Dermis microvascular lymphatic vessel endothelial cell (primary cell): ENCODE data around the gene FBXO42. TPM values are rescaled to one million over a fixed set of nuclear protein-coding genes. Genes with fewer than 3 reads are reported as not detected.

Experiments
- DNase-seq, 2 donors: peaks; one replicate each; pipeline versions ENCODE4 v3.0.0 to v3.0.0-alpha.2; 2010; ENCODE audit warnings: low read depth in 2 of 2
- total RNA-seq: library from RNA; depleted of rRNA; stranded (reverse); fragments of >200 nt; gene quantifications from 2 replicates; pipeline ENCODE4 v1.2.1, GENCODE V29; 2014

FBXO42 gene
- total RNA-seq, result 5.9 and 10.1 TPM in 2 replicates

- peak; percentile 74 to 92 for DNase-seq
Observed at GRCh38 chr1:16351994-16352841, at the start of gene FBXO42. FBXO42 (minus strand) TSS chr1:16352480; CDS start chr1:16315418, 37,062 bp downstream.

- DNase-seq, result no peak
Observed at GRCh38 chr1:16398371-16398953, 46.2 kb upstream of the FBXO42 start.

DNA sequence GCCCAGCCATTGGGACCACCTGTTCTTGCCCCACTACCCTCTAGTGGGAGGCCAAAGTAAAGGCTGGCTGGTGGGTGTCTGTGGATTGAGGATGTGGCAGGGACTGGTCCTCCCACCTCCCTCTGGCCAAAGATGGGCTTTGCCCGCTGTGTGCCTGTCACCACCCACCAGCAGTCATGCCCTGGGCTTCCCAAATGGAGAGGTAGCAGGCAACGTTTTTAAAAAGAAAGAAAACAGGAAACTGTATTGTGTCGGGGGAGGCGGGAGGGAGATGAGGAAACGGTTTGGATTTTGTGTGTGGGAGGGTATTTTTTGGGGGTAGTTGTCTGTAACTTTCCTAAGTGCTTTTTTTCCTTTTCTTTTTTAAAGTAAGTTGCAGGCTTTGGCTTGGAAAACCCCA lies 44.8 kb upstream of the FBXO42 start:
- DNase-seq, result peak in 1 of 2 donors; percentile 18

DNA sequence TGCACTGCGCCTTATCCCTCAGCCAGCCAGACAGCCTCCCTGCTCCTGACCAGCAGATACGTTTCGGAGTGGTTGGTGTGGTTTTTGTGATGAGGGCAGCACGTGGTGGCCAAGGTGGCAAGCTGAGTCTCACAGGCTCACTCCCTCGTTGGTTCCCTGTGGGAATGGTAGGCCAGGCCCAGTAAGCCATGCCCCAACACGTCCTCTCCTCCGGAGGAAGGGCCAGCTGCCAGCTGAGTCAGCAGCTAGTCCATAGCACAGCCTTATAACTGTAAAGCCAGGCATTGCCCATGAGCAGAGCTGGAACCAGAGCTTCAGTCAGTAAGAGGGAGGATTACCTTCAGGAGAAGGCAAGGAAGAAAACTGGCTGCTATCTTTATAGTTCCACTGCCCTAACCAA lies 44.3 kb upstream of the FBXO42 start:
- DNase-seq, result peak in 1 of 2 donors; percentile 62

- no peak for DNase-seq
Observed at GRCh38 chr1:16394977-16395376, 42.7 kb upstream of the FBXO42 start.

DNA sequence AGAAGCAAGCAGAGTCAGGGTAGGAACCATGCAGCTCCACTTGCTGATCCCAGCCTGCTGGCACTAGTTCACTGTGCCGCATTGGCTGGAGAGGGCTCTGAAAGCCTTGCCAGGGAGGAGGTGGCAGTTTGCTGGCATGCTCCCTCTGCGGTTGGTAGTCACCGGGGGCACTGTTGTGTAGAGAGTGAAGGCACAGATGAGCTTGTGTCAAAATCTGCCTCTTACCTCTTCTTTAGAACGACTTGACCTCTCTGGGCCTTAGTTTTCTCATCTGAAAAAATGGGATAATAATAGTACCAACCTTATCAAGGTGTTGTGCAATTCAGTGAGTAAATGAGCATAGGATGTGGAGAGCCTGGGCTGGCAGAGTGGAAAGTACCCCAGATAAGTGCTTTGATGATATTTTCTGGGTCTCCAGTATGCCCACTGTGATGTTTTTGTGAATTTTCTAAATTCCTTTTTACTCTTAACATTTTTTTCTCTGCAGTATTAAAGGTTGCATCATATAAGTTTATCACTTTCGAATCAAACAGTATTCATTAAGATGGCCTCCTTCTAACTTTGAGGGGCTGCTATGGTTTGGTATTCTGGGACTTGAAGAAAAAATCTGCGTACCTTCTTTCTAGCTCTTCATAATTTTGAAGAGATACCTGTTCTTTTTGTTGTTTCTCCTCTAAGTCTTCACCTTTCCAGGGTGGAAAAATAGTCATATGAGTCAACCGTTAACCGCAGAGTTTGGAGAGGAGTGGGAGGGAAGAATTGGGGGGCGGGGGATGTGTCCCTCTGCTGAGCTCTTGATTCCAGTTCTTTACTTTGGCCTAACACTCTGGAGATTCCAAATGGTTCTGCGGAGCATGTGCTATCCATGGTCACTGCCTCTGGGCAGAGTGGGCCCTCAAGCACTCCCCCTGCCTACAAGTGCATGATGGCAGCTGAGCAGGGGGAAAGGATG lies 41.6 kb upstream of the FBXO42 start:
- no peak for DNase-seq

DNA sequence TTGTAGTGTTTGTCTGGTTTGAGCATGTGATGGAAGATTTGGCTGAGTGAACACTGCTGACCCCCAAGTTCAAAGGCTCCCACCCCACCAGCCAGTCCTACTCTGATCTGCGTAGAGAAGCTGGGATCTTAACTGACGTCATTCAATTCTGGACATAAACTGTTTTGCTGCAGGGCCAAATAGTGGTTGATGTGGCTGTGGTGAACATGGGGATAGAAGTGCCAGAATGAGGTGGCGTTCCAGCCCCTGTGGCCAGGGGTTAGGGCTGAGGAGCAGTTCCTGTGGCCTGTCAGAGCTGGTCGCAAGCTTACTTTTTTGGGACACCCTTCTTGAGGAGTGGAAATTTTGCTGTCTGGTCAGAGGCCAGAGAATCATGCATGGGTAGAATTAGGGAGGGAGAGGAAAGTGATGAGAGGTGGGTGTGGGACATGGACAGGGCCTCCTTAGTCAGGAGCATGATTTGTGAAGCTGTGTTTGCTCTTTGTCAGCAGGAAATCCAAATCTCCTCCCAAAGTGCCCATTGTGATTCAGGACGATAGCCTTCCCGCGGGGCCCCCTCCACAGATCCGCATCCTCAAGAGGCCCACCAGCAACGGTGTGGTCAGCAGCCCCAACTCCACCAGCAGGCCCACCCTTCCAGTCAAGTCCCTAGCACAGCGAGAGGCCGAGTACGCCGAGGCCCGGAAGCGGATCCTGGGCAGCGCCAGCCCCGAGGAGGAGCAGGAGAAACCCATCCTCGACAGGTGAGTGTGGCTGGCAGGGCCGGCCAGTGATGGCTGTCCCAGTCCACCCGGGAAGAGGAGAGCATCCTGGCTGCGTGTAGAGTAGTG lies 40.7 kb upstream of the FBXO42 start:
- no peak for DNase-seq

DNA sequence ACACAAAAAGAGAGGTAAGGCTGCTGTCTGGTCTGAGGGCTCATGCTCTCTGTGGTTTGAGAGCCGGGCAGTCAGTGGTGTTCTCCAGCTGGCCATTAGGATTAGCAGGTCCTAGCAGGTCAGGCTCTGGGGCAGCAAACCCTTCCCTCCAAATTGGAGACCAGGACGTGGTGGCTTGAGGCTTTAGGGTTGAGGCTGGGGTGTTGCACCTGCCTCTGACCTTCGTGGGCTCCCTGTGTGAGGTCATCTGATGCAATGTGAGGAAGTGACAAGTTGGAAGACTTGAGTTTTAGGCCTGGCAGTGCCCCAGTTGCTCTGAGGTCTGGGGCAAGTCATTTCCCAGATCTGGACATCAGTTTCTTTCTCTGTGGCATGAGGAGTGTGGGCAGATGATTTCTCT lies 39.1 kb upstream of the FBXO42 start:
- DNase-seq, result no peak

GRCh38 chr1:16387201-16388188 lies 35.2 kb upstream of the FBXO42 start:
- DNase-seq, result peak; percentile 21 to 57

GRCh38 chr1:16386454-16387113 lies 34.3 kb upstream of the FBXO42 start:
- DNase-seq, result peak in 1 of 2 donors; percentile 75

GRCh38 chr1:16385659-16386453 lies 33.6 kb upstream of the FBXO42 start:
- DNase-seq, result no peak

- no peak for DNase-seq
Observed at GRCh38 chr1:16383888-16384287, 31.6 kb upstream of the FBXO42 start.

DNA sequence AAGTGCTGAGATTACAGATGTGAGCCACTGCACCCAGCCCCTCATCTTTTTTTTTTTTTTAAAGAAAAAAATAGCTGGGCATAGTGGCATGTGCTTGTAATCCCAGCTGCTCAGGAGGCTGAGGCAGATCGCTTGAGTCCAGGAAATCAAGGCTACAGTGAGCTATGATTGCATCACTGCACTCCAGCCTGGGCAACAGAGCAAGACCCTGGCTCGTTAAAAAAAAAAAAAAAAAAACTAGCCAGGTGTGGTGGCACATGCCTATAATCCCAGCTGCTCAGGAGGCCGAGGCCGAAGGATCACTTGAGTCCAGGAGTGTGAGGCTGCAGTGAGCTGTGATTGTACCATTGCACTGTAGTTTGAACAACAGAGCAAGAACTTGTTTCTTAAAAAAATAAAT lies 28.6 kb upstream of the FBXO42 start:
- no peak for DNase-seq

DNA sequence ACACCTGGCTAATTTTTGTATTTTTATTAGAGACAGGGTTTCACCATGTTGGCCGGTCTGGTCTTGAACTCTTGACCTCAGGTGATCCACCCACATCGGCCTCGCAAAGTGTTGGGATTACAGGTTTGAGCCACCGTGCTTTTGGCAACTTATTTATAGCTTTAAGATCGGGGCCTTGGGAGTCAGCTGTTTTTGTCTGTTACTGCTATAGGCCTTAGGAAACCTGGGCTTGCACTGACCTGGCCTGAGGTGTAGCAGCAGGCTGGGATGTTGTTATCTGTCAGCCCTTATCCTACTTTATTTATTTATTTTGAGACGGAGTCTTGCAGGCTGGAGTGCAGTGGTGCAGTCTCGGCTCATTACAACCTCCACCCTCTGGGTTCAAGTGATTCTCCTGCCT lies 26.2 kb upstream of the FBXO42 start:
- DNase-seq, result no peak

DNA sequence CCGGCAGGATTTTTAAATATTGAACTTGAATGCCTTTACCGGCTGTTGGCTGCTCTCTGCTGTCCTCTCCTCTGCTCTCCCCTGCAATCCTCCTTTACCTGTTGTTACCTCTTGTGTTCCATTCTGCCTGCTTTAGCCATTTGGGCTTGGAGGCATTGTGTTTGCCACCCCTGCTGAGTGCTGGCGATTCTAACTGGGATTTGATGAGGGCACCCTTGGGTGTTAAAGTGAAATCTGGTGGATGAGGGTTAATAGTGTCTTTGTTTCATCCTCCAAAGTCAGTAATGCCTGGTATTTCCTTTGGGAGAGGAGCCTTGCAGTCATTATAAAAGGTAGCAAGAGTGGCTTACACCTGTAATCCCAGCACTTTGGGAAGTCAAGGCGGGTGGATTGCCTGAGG lies 24.7 kb upstream of the FBXO42 start:
- DNase-seq, result no peak

DNA sequence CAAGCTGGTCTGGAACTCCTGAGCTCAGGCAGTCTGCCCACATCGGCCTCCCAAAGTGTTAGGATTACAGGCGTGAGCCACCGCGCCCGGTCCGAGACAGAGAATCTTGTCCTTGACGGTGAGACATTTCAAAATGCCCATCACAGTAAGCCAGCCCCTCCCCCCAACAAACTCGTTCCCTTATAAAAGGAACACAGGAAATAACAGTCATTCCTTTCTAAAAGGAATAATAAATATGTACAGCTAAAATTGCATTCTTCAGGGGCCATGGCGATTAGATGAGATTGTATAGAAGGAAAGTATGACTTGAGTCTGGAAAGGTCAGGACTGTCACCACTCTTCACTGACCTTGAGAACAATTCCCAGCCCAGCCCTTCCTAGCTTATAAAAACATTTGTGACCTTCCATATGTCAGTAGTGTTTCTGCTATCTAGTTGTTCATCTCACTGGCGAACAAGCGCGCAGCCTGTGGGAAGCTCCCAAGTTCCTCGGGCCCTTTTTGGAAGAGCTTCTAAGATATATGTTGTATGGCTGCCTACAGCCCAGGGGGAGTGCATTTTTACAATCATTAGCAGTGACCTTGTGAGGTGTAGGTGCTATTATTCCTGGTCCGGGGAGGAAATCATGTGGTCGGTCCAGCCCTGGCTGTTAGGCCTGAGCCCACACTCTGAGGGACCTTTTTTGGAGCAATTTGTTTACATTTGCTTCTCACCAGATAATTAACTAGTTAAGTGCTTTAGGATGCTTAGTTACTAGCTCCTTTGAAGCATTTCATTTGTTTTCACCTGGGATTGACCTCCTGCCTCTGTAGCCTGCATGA lies 23.5 kb upstream of the FBXO42 start:
- DNase-seq, result peak in 1 of 2 donors; percentile 85

DNA sequence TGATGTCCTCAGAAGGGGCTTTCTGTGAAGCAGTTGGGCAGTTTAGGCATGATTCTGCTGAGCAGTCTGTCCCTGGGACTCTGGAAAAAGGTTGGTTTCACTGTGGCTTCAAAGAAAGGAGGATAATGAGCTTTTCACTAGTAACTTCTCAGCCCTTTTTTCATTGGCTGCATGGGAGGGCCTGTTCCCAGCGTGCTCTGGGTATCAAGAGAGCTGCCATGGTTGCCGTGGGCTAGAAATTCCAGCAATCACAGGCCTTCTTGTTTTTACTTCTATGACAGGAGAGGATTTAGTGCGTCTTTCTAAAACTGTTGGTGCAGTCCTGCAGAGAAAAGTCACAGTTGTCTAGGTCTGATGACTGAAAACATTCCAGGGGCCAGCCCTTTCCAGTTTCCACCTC lies 22.0 kb upstream of the FBXO42 start:
- DNase-seq, result no peak
